BLaER1 treated with 17β-estradiol and CSF1 and Interleukin-3, amounts not matched to agents 10 nM and 100 nM (cell line): ENCODE results near the gene TARM1.

Experiments used
- H3K27ac ChIP-seq, 11 experiments: shearing (Covaris generic); formaldehyde crosslinking; 2 replicates each; pipeline ENCODE4 v1.8.1; 2022
- H3K27me3 ChIP-seq, 11 experiments: shearing (Covaris generic); formaldehyde crosslinking; 2 replicates each; pipeline ENCODE4 v1.8.1; 2022
- H3K36me3 ChIP-seq, 11 experiments: shearing (Covaris generic); formaldehyde crosslinking; 2 replicates each; pipeline ENCODE4 v1.8.1; 2022
- H3K4me1 ChIP-seq, 10 experiments: shearing (Covaris generic); formaldehyde crosslinking; 2 replicates each; pipeline ENCODE4 v1.8.1; 2022
- H3K4me2 ChIP-seq, 11 experiments: shearing (Covaris generic); formaldehyde crosslinking; 2 replicates each; pipeline ENCODE4 v1.8.1; 2022
- H3K4me3 ChIP-seq, 10 experiments: shearing (Covaris generic); formaldehyde crosslinking; 2 replicates each; pipeline ENCODE4 v1.8.1; 2022
- H3K9ac ChIP-seq, 11 experiments: shearing (Covaris generic); formaldehyde crosslinking; 2 replicates each; pipeline ENCODE4 v1.8.1; 2022
- H3K9me3 ChIP-seq, 11 experiments: shearing (Covaris generic); formaldehyde crosslinking; replicated peaks in 1 of 11; 2 replicates each; pipeline ENCODE4 v1.8.1; 2022
- H4K20me1 ChIP-seq, 11 experiments: shearing (Covaris generic); formaldehyde crosslinking; 2 replicates each; pipeline ENCODE4 v1.8.1; 2022
- Cebpa-rat ChIP-seq, 11 experiments: shearing (Covaris generic); IDR thresholded peaks; 2 replicates each; pipeline ENCODE4 v1.8.1; 2022

Gene TARM1

GRCh38 chr19:54081032-54081431 is at the start of gene TARM1:
TSS of gene TARM1 (minus strand) at chr19:54081365. CDS start at chr19:54081340, 25 bp downstream.
- Histone ChIP-seq H3K36me3 (peaks cover 0 to 8% (median 0%) of the 10 kb centered on the region in 11 experiments; a peak in 2 of 22 replicates), H4K20me1 (no peaks in the 10 kb centered on the region), H3K27me3 (no peaks in the 10 kb centered on the region), H3K4me1 (peaks cover 0 to 19% (median 6%) of the 10 kb centered on the region in 10 experiments; a peak in 11 of 20 replicates), H3K4me2 (no peak within 1 kb of the TSS), H3K9me3 (peaks cover 33 to 54% (median 47%) of the 10 kb centered on the region in 11 experiments), H3K9ac (no peak within 1 kb of the TSS), H3K4me3 (peak within 1 kb of the TSS in 2 of 10 experiments; percentile 4; a peak in 2 of 20 replicates), H3K27ac (no peak within 1 kb of the TSS)
- TF ChIP-seq Cebpa-rat (IDR thresholded peaks at IDR 0.05) = no peak

DNA sequence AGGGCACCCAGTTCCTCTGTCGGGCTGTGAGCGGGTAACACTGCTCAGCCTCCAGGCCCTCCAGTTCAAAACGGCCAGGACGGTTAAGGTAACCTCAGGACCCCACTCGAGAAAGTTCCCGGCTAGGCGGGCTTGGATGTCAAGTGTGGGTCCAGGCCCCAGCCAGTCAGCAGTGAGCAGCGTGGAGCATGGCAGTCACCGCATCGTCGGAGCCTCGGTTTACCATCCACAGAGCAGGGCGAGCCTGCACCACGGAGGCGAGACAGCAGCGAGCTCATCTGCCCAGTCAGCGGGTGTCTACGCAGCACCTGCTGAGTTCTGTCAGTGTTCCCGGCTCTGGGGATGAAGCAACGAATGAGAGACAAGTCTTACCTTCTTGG is 48.4 kb upstream of the TARM1 start:
- H3K4me1 ChIP-seq = no peaks in the 10 kb centered on the region
- peaks cover 0 to 36% (median 0%) of the 10 kb centered on the region in 11 experiments; a peak in 5 of 22 replicates for H4K20me1 ChIP-seq
- no peak overlapping the region for H3K4me2 ChIP-seq
- no peak overlapping the region for H3K9ac ChIP-seq
- no peak for TF ChIP-seq Cebpa-rat (IDR thresholded peaks at IDR 0.05)
- H3K36me3 ChIP-seq = peaks cover 69 to 89% (median 77%) of the 10 kb centered on the region in 11 experiments
- no peak overlapping the region for H3K4me3 ChIP-seq
- no peaks in the 10 kb centered on the region for H3K27me3 ChIP-seq
- no peaks in the 10 kb centered on the region for H3K9me3 ChIP-seq
- H3K27ac ChIP-seq = no peak overlapping the region

DNA sequence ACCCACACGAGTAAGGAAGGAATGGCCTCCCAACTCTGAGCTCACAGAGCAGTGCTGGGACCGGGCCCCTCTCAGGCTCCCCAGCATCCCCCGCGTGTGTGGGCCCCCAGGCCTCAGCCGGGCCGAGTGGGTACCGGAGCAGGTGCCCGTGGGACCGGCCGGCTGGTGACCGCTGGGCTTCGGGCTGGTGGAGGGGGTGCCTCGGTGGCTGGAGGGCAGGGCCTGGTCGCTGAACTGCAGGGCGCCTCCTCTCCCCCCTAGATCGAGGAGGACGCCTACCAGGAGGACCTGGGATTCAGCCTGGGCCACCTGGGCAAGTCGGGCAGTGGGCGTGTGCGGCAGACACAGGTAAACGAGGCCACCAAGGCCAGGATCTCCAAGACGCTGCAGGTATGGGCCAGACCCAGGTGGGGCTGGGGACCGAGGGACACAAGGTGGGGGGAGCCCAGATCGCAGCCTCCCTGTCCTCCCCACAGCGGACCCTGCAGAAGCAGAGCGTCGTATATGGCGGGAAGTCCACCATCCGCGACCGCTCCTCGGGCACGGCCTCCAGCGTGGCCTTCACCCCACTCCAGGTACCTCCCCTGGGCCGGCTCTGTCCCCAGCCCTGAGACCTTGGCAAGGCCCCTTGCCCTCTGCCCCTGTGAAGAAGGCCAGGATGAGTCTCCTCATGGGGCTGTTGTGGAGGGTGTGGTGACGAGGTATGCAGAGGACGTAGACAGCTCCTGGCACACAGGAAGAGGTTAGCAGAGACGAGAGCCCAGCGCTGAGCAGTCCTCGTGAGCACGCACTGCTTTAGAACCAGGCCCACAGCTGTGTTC is 47.8 kb upstream of the TARM1 start:
- no peak overlapping the region for H3K27ac ChIP-seq
- H3K27me3 ChIP-seq = no peaks in the 10 kb centered on the region
- H3K4me1 ChIP-seq = no peaks in the 10 kb centered on the region
- H3K36me3 ChIP-seq = peaks cover 75 to 95% (median 83%) of the 10 kb centered on the region in 11 experiments
- peaks cover 0 to 42% (median 0%) of the 10 kb centered on the region in 11 experiments; a peak in 5 of 22 replicates for H4K20me1 ChIP-seq
- no peak for TF ChIP-seq Cebpa-rat (IDR thresholded peaks at IDR 0.05)
- H3K9me3 ChIP-seq = no peaks in the 10 kb centered on the region
- H3K4me2 ChIP-seq = no peak overlapping the region
- H3K4me3 ChIP-seq = no peak overlapping the region
- H3K9ac ChIP-seq = no peak overlapping the region; a peak in 1 of 22 replicates

- no peak overlapping the region for H3K27ac ChIP-seq
- no peaks in the 10 kb centered on the region for H3K27me3 ChIP-seq
- peaks cover 81 to 100% (median 90%) of the 10 kb centered on the region in 11 experiments for H3K36me3 ChIP-seq
- peaks cover 0 to 47% (median 0%) of the 10 kb centered on the region in 11 experiments; a peak in 5 of 22 replicates for H4K20me1 ChIP-seq
- H3K4me1 ChIP-seq = no peaks in the 10 kb centered on the region
- no peak overlapping the region for H3K9ac ChIP-seq
- no peak for TF ChIP-seq Cebpa-rat (IDR thresholded peaks at IDR 0.05)
- no peaks in the 10 kb centered on the region for H3K9me3 ChIP-seq
- no peak overlapping the region for H3K4me3 ChIP-seq
- H3K4me2 ChIP-seq = no peak overlapping the region
Measured at GRCh38 chr19:54128441-54128725, 47.2 kb upstream of the TARM1 start.

- Histone ChIP-seq H3K9ac (no peak overlapping the region), H3K4me3 (no peak overlapping the region), H3K27me3 (no peaks in the 10 kb centered on the region), H3K4me1 (no peaks in the 10 kb centered on the region), H3K4me2 (no peak overlapping the region), H3K9me3 (no peaks in the 10 kb centered on the region), H4K20me1 (peaks cover 0 to 48% (median 2%) of the 10 kb centered on the region in 11 experiments; a peak in 5 of 22 replicates), H3K27ac (no peak overlapping the region), H3K36me3 (peaks cover 86 to 100% (median 92%) of the 10 kb centered on the region in 11 experiments)
- TF ChIP-seq Cebpa-rat (IDR thresholded peaks at IDR 0.05) = no peak
Measured at GRCh38 chr19:54127688-54128440, 46.7 kb upstream of the TARM1 start.

DNA sequence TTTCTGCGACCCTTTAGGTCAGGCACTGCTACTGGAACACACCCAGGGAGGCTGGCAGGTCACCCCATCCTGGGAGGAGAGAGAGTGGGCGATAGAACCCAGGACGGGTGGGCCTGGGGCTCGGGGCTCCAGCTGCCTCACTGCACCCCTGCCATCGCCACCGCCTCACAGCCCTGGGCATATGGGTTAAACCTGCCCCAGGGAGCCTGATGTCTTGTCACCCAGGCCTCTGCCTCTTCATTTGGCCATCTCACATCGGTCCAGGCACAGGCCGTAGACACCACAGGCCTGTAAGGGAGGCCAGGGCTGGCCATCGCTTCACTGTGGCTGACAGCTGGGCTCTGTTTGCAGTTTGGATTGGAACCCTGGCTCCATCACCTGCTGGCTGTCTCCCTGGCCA is 44.5 kb upstream of the TARM1 start:
- H3K27me3 ChIP-seq = no peaks in the 10 kb centered on the region
- H3K4me1 ChIP-seq = no peaks in the 10 kb centered on the region
- H4K20me1 ChIP-seq = peaks cover 0 to 42% (median 6%) of the 10 kb centered on the region in 11 experiments; a peak in 4 of 22 replicates
- 0 out of 22 replicates have a peak overlapping the region, but pooled peaks of 1 of the 11 experiments have one; percentile 6 for H3K9ac ChIP-seq
- H3K9me3 ChIP-seq = no peaks in the 10 kb centered on the region
- no peak overlapping the region for H3K4me2 ChIP-seq
- peaks cover 88 to 98% (median 93%) of the 10 kb centered on the region in 11 experiments for H3K36me3 ChIP-seq
- H3K27ac ChIP-seq = no peak overlapping the region
- TF ChIP-seq Cebpa-rat (IDR thresholded peaks at IDR 0.05) = no peak
- H3K4me3 ChIP-seq = no peak overlapping the region

DNA sequence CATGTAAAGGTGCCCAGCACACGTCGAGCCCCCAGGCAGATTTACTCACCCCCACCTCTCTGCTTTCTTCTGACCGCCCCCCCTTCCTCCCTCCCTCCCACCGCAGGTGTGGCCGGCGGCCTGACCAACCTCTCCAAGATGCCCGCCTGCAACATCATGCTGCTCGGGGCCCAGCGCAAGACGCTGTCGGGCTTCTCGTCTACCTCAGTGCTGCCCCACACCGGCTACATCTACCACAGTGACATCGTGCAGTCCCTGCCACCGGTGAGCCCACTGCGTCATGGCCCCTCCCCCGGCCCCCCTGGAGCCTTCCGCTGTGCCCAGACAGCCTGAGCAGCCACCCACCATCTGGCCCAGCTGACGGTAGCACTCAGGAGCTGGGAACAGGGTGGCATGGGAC is 43.2 kb upstream of the TARM1 start:
- no peak overlapping the region for H3K4me2 ChIP-seq
- H3K36me3 ChIP-seq = peaks cover 94 to 100% (median 98%) of the 10 kb centered on the region in 11 experiments
- H3K9ac ChIP-seq = no peak overlapping the region
- no peaks in the 10 kb centered on the region for H3K27me3 ChIP-seq
- no peaks in the 10 kb centered on the region for H3K4me1 ChIP-seq
- H4K20me1 ChIP-seq = peaks cover 0 to 41% (median 10%) of the 10 kb centered on the region in 11 experiments; a peak in 5 of 22 replicates
- no peak overlapping the region for H3K27ac ChIP-seq
- no peak for TF ChIP-seq Cebpa-rat (IDR thresholded peaks at IDR 0.05)
- H3K4me3 ChIP-seq = no peak overlapping the region
- H3K9me3 ChIP-seq = no peaks in the 10 kb centered on the region

DNA sequence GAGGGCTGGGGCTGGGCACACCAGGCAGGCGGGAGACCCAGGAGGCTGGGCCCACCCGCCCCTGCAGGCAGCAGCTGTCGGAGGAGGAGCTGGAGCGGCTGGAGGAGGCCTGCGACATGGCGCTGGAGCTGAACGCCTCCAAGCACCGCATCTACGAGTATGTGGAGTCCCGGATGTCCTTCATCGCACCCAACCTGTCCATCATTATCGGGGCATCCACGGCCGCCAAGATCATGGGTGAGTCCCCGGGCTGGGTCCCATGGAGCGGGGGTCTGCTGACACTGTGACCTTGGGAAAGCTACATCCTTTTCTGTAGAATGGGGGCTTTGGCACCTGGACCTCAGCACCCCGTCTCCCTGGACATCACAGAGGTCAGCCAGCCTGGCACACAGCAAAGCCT is 42.5 kb upstream of the TARM1 start:
- Histone ChIP-seq H3K4me3 (no peak overlapping the region), H3K4me2 (no peak overlapping the region), H3K27me3 (no peaks in the 10 kb centered on the region), H3K4me1 (no peaks in the 10 kb centered on the region), H3K9me3 (no peaks in the 10 kb centered on the region), H3K9ac (no peak overlapping the region), H3K36me3 (peaks cover 93 to 100% (median 97%) of the 10 kb centered on the region in 11 experiments), H4K20me1 (peaks cover 0 to 42% (median 8%) of the 10 kb centered on the region in 11 experiments; a peak in 5 of 22 replicates), H3K27ac (no peak overlapping the region)
- TF ChIP-seq Cebpa-rat (IDR thresholded peaks at IDR 0.05) = no peak

- Histone ChIP-seq H4K20me1 (peaks cover 0 to 43% (median 15%) of the 10 kb centered on the region in 11 experiments; a peak in 7 of 22 replicates), H3K27me3 (no peaks in the 10 kb centered on the region), H3K27ac (no peak overlapping the region), H3K4me1 (peaks cover 9 to 11% (median 10%) of the 10 kb centered on the region in 10 experiments), H3K4me3 (no peak overlapping the region), H3K9me3 (no peaks in the 10 kb centered on the region), H3K4me2 (no peak overlapping the region), H3K9ac (no peak overlapping the region), H3K36me3 (peaks cover 79 to 90% (median 83%) of the 10 kb centered on the region in 11 experiments)
- TF ChIP-seq Cebpa-rat (IDR thresholded peaks at IDR 0.05) = no peak
Measured at GRCh38 chr19:54121259-54121658, 40.1 kb upstream of the TARM1 start.
